Suprapubic skin (tissue), 4 donors: ENCODE measurements around the gene XCL2.

Source experiments
- EP300 ChIP-seq: sonication (generic); formaldehyde crosslinking; IDR thresholded peaks from one replicate; pipeline ENCODE4 v1.6.1; 2017; ENCODE audit warnings: antibody characterized with exemption
- POLR2A ChIP-seq, 2 donors: fragments of 450-650 bp; IDR thresholded peaks; one replicate each; pipeline ENCODE4 v1.6.1; 2017; ENCODE audit warnings: antibody characterized with exemption in 2 of 2, mild to moderate bottlenecking in 2 of 2, moderate library complexity in 2 of 2
- POLR2AphosphoS5 ChIP-seq, 3 donors: sonication (generic); formaldehyde crosslinking; IDR thresholded peaks; one replicate each; pipeline ENCODE4 v1.6.1; 2017; ENCODE audit warnings: antibody characterized with exemption in 3 of 3
- TF ChIP-seq, protein P1 (sequence below), 2 donors: fragments of 200-600 bp in 1 of 2; fragments of 450-650 bp in 1 of 2; sonication (generic) in 1 of 2; IDR thresholded peaks; one replicate each; pipeline ENCODE4 v1.5.1; 2016 to 2019; ENCODE audit warnings: antibody characterized with exemption in 2 of 2, mild to moderate bottlenecking in 1 of 2, moderate library complexity in 1 of 2

- TF ChIP-seq, protein P1, sequence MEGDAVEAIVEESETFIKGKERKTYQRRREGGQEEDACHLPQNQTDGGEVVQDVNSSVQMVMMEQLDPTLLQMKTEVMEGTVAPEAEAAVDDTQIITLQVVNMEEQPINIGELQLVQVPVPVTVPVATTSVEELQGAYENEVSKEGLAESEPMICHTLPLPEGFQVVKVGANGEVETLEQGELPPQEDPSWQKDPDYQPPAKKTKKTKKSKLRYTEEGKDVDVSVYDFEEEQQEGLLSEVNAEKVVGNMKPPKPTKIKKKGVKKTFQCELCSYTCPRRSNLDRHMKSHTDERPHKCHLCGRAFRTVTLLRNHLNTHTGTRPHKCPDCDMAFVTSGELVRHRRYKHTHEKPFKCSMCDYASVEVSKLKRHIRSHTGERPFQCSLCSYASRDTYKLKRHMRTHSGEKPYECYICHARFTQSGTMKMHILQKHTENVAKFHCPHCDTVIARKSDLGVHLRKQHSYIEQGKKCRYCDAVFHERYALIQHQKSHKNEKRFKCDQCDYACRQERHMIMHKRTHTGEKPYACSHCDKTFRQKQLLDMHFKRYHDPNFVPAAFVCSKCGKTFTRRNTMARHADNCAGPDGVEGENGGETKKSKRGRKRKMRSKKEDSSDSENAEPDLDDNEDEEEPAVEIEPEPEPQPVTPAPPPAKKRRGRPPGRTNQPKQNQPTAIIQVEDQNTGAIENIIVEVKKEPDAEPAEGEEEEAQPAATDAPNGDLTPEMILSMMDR (IDR thresholded peaks at IDR 0.05), result no peak
- no peak for TF ChIP-seq EP300
- no peak for TF ChIP-seq POLR2A (IDR thresholded peaks at IDR 0.05)
- no peak for TF ChIP-seq POLR2AphosphoS5 (IDR thresholded peaks at IDR 0.05)
Measured at GRCh38 chr1:168570652-168571051, 26.9 kb upstream of the XCL2 start.
